ENCODE data around the gene FSCN2. TPM values are rescaled to one million over a fixed set of nuclear protein-coding genes. Genes with fewer than 3 reads are reported as not detected.
A peak's percentile ranks its signal among the peaks of the same experiment; 100 is the strongest.

The FSCN2 gene
- total RNA-seq, 1 experiment from 2014 or later, result 0.31 TPM

- no peak for TF ChIP-seq AFF4 (CRISPR knock-in tag; IDR thresholded peaks at IDR 0.05; ENCODE audit: borderline replicate concordance)
- peak; percentile 59; the same call in 1 of the 2 replicates for TF ChIP-seq ESRRA (CRISPR knock-in tag; IDR thresholded peaks at IDR 0.05; ENCODE audit: borderline replicate concordance)
- no peak for TF ChIP-seq SOX15 (CRISPR knock-in tag; IDR thresholded peaks at IDR 0.05)
- TF ChIP-seq FOXP4 (CRISPR knock-in tag; IDR thresholded peaks at IDR 0.05), result no peak
- TF ChIP-seq USF2 (CRISPR knock-in tag; IDR thresholded peaks at IDR 0.05), result 0 out of 2 replicates have a peak, but pooled peaks have one; percentile 11
- no peak for TF ChIP-seq FOXP1 (CRISPR knock-in tag; IDR thresholded peaks at IDR 0.05; ENCODE audit: borderline replicate concordance)
- no peak for TF ChIP-seq MXD4 (CRISPR knock-in tag; IDR thresholded peaks at IDR 0.05; ENCODE audit: borderline replicate concordance)
- no peak for TF ChIP-seq NR3C1 (CRISPR knock-in tag; conservative IDR thresholded peaks at IDR 0.05; ENCODE audit: low read depth)
These were observed 9.3 kb upstream of the FSCN2 start (continued) for GRCh38 chr17:81518785-81519283.

GRCh38 chr17:81519284-81520020 is 8.7 kb upstream of the FSCN2 start:
- ChIA-PET POLR2A (interaction anchor here (2.0 to 2.7 kb wide), 2 partner anchors 12 to 18 kb away, joined by 9 to 20 read pairs; no protein-coding TSS in a partner anchor), CTCF (interaction anchor here (0.9 to 2.9 kb wide), 15 partner anchors 9 to 234 kb away, joined by 3 to 25 read pairs (median 5); partner anchors contain the start of genes FAAP100 and FSCN2)
- peaks cover 42% of the 10 kb centered on the region for H3K27me3 Mint-ChIP-seq (ENCODE audit: low read depth)
- DNase-seq (ENCODE audit: low spot score), result peak; percentile 68
- peak overlapping the region; percentile 42 for H3K4me3 Mint-ChIP-seq
- H3K9me3 Mint-ChIP-seq, result no peaks in the 10 kb centered on the region
- peak; percentile 19 for ATAC-seq
- H3K4me1 Mint-ChIP-seq, result peaks cover 30% of the 10 kb centered on the region
- no peak overlapping the region for H3K27ac Mint-ChIP-seq
- no peaks in the 10 kb centered on the region for H3K36me3 Mint-ChIP-seq
- TF ChIP-seq GABPB1 (CRISPR knock-in tag; IDR thresholded peaks at IDR 0.05) (no peak), ATF6 (CRISPR knock-in tag; IDR thresholded peaks at IDR 0.05) (no peak), PRRX2 (CRISPR knock-in tag; IDR thresholded peaks at IDR 0.05) (no peak), CTCF (IDR thresholded peaks at IDR 0.05) (peak; percentile 51), AFF4 (CRISPR knock-in tag; IDR thresholded peaks at IDR 0.05; ENCODE audit: borderline replicate concordance) (no peak), ELF4 (CRISPR knock-in tag; IDR thresholded peaks at IDR 0.05; ENCODE audit: low read depth) (no peak), FOXJ3 (CRISPR knock-in tag; IDR thresholded peaks at IDR 0.05; ENCODE audit: borderline replicate concordance) (no peak), SP1 (CRISPR knock-in tag; conservative IDR thresholded peaks at IDR 0.05) (0 out of 2 replicates have a peak, but pooled peaks have one; percentile 49), RELA (CRISPR knock-in tag; IDR thresholded peaks at IDR 0.05; ENCODE audit: borderline replicate concordance) (no peak), MLX (CRISPR knock-in tag; IDR thresholded peaks at IDR 0.05) (no peak)
